PC-3 (cell line): ENCODE data around the gene MLANA. TPM values are rescaled to one million over a fixed set of nuclear protein-coding genes. Genes with fewer than 3 reads are reported as not detected.

ENCODE experiments used
- ATAC-seq: fragments of 200-7000 bp; cut with Tn5 transposase; 2 replicates; pipeline ENCODE4 v1.9.1; 2020; ENCODE audit warnings: mild to moderate bottlenecking, moderate library complexity
- BruUV-seq: library from RNA; stranded (reverse); fragments of 400-500 nt; replicated peaks from 2 replicates; lab custom pipeline; 2021; lab: Mats Ljungman, UMichigan
- CTCF ChIA-PET: fragments of 300-600 bp; sonication (Branson Sonifier 250); formaldehyde crosslinking; loops from one replicate; lab custom pipeline; 2022; ENCODE audit warnings: antibody characterized with exemption; lab: Charles Lee
- POLR2A ChIA-PET: fragments of 300-600 bp; sonication (Branson Sonifier 250); formaldehyde crosslinking; loops from one replicate; lab custom pipeline; 2022; ENCODE audit warnings: antibody characterized with exemption; ENCODE audit not compliant: unreplicated experiment; lab: Charles Lee
- DNase-seq: peaks from one replicate; pipeline ENCODE4 v3.0.0-alpha.2; 2015
- H2AFZ ChIP-seq: fragments of 300-600 bp; sonication (generic); 2 replicates; pipeline ENCODE4 v1.6.0; 2016; ENCODE audit warnings: antibody characterized with exemption, low read length
- H3F3A ChIP-seq: fragments of 300-600 bp; sonication (generic); one replicate; pipeline ENCODE4 v1.6.0; 2017; ENCODE audit warnings: antibody characterized with exemption, low read length, control low read depth, mild to moderate bottlenecking; ENCODE audit not compliant: unreplicated experiment
- H3K27ac ChIP-seq: fragments of 300-600 bp; sonication (generic); 2 replicates; pipeline ENCODE4 v1.5.1; 2016; ENCODE audit warnings: mild to moderate bottlenecking, low read length
- H3K27me3 ChIP-seq: fragments of 300-600 bp; sonication (generic); 2 replicates; pipeline ENCODE4 v1.6.1; 2016; ENCODE audit warnings: low read length, mixed read lengths
- H3K36me3 ChIP-seq: fragments of 300-600 bp; sonication (generic); 2 replicates; pipeline ENCODE4 v1.6.1; 2016; ENCODE audit warnings: low read depth, mixed run types, low read length, mixed read lengths
- H3K4me1 ChIP-seq: fragments of 300-600 bp; sonication (generic); 2 replicates; pipeline ENCODE4 v1.5.1; 2016; ENCODE audit warnings: low read length; ENCODE audit not compliant: insufficient read depth
- H3K4me2 ChIP-seq: fragments of 300-600 bp; sonication (generic); 2 replicates; pipeline ENCODE4 v1.6.0; 2016; ENCODE audit warnings: low read length
- H3K4me3 ChIP-seq: fragments of 300-600 bp; sonication (generic); 2 replicates; pipeline ENCODE4 v1.5.1; 2016; ENCODE audit warnings: mild to moderate bottlenecking, low read length, mixed read lengths
- H3K79me2 ChIP-seq: fragments of 300-600 bp; sonication (generic); 2 replicates; pipeline ENCODE4 v1.6.1; 2017; ENCODE audit warnings: low read length, mixed read lengths
- H3K9ac ChIP-seq: fragments of 300-600 bp; sonication (generic); 2 replicates; pipeline ENCODE4 v1.6.0; 2016; ENCODE audit warnings: mild to moderate bottlenecking, low read length
- H3K9me2 ChIP-seq: fragments of 300-600 bp; sonication (generic); replicated peaks from 2 replicates; pipeline ENCODE4 v1.6.1; 2016; ENCODE audit warnings: mixed run types, low read length, mixed read lengths
- H3K9me3 ChIP-seq: fragments of 300-600 bp; sonication (generic); 2 replicates; pipeline ENCODE4 v1.6.1; 2016; ENCODE audit warnings: low read length, mixed read lengths
- H4K20me1 ChIP-seq: fragments of 300-600 bp; sonication (generic); 2 replicates; pipeline ENCODE4 v1.6.1; 2016; ENCODE audit warnings: low read length, mixed read lengths
- EZH2 ChIP-seq: fragments of 300-600 bp; sonication (generic); IDR thresholded peaks from one replicate; pipeline ENCODE4 v1.6.1; 2017; ENCODE audit warnings: antibody characterized with exemption, mild to moderate bottlenecking, low read length; ENCODE audit not compliant: unreplicated experiment
- EZH2phosphoT487 ChIP-seq: fragments of 300-600 bp; sonication (generic); IDR thresholded peaks from 2 replicates; pipeline ENCODE4 v1.6.1; 2018; ENCODE audit warnings: mild to moderate bottlenecking, antibody characterized with exemption, low read length, borderline replicate concordance
- intact Hi-C: fragments of 100-400 bp; cut with micrococcal nuclease; formaldehyde crosslinking; loops from 2 replicates; pipeline ENCODE4 v1.9.0; 2023
- total RNA-seq: library from RNA; depleted of rRNA; stranded (reverse); fragments of >200 nt; gene quantifications from 2 replicates; pipeline ENCODE4 v1.2.3, GENCODE V29; 2014
- TF ChIP-seq, protein P1 (sequence below): fragments of 300-600 bp; sonication (generic); conservative IDR thresholded peaks from 2 replicates; pipeline ENCODE4 v1.5.1; 2017; ENCODE audit warnings: antibody characterized with exemption, low read depth, mild to moderate bottlenecking, low read length

MLANA gene
- total RNA-seq, 1 experiment from 2014 or later, result not detected

- no TSS peak for BruUV-seq
- no peaks in the 10 kb centered on the region for H3K27me3 ChIP-seq
- intact Hi-C loops, result no loop called here
- no peaks in the 10 kb centered on the region for H3F3A ChIP-seq
- no peaks in the 10 kb centered on the region for H3K4me1 ChIP-seq
- H3K4me3 ChIP-seq, result no peak overlapping the region
- ChIA-PET POLR2A (no interaction called here), CTCF (no interaction called here)
- H2AFZ ChIP-seq, result no peak overlapping the region
- H3K9me2 ChIP-seq, result no peaks in the 10 kb centered on the region
- H3K9ac ChIP-seq, result no peak overlapping the region
- H3K36me3 ChIP-seq, result no peaks in the 10 kb centered on the region
- DNase-seq, result no peak
- no peaks in the 10 kb centered on the region for H4K20me1 ChIP-seq
- no peak overlapping the region for H3K4me2 ChIP-seq
- ATAC-seq, result no peak
- no peaks in the 10 kb centered on the region for H3K9me3 ChIP-seq
- H3K79me2 ChIP-seq, result no peaks in the 10 kb centered on the region
- no peak overlapping the region for H3K27ac ChIP-seq
- TF ChIP-seq EZH2phosphoT487, result no peak
- TF ChIP-seq, protein P1, sequence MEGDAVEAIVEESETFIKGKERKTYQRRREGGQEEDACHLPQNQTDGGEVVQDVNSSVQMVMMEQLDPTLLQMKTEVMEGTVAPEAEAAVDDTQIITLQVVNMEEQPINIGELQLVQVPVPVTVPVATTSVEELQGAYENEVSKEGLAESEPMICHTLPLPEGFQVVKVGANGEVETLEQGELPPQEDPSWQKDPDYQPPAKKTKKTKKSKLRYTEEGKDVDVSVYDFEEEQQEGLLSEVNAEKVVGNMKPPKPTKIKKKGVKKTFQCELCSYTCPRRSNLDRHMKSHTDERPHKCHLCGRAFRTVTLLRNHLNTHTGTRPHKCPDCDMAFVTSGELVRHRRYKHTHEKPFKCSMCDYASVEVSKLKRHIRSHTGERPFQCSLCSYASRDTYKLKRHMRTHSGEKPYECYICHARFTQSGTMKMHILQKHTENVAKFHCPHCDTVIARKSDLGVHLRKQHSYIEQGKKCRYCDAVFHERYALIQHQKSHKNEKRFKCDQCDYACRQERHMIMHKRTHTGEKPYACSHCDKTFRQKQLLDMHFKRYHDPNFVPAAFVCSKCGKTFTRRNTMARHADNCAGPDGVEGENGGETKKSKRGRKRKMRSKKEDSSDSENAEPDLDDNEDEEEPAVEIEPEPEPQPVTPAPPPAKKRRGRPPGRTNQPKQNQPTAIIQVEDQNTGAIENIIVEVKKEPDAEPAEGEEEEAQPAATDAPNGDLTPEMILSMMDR, result no peak
- no peak for TF ChIP-seq EZH2
Measured at GRCh38 chr9:5870020-5870339, 20.7 kb upstream of the MLANA start.

- POLR2A ChIA-PET, result no interaction called here
- CTCF ChIA-PET, result no interaction called here
- H3K36me3 ChIP-seq, result no peaks in the 10 kb centered on the region
- no peaks in the 10 kb centered on the region for H4K20me1 ChIP-seq
- intact Hi-C loops, result no loop called here
- TF ChIP-seq EZH2 (no peak), EZH2phosphoT487 (no peak)
- TF ChIP-seq, protein P1, result no peak
- ATAC-seq, result no peak
- H3K9me2 ChIP-seq, result no peaks in the 10 kb centered on the region
- no peaks in the 10 kb centered on the region for H3K79me2 ChIP-seq
- no peak overlapping the region for H3K4me2 ChIP-seq
- no peaks in the 10 kb centered on the region for H3K27me3 ChIP-seq
- H3F3A ChIP-seq, result no peaks in the 10 kb centered on the region
- H3K9ac ChIP-seq, result no peak overlapping the region
- no peak overlapping the region for H3K4me3 ChIP-seq
- no peaks in the 10 kb centered on the region for H3K4me1 ChIP-seq
- no peak overlapping the region for H2AFZ ChIP-seq
- no peak overlapping the region for H3K27ac ChIP-seq
- DNase-seq, result no peak
- no peaks in the 10 kb centered on the region for H3K9me3 ChIP-seq
- BruUV-seq, result no TSS peak
Measured at GRCh38 chr9:5870691-5871090, 20.0 kb upstream of the MLANA start.

GRCh38 chr9:5871785-5872184 is 18.9 kb upstream of the MLANA start:
- Histone ChIP-seq H3K79me2 (no peaks in the 10 kb centered on the region), H3K9ac (no peak overlapping the region), H3K9me2 (no peaks in the 10 kb centered on the region), H3K27ac (no peak overlapping the region), H3K4me3 (no peak overlapping the region), H4K20me1 (no peaks in the 10 kb centered on the region), H3K9me3 (no peaks in the 10 kb centered on the region), H2AFZ (no peak overlapping the region), H3K36me3 (no peaks in the 10 kb centered on the region), H3K27me3 (no peaks in the 10 kb centered on the region), H3K4me1 (no peaks in the 10 kb centered on the region), H3F3A (no peaks in the 10 kb centered on the region), H3K4me2 (no peak overlapping the region)
- intact Hi-C loops, result no loop called here
- ChIA-PET CTCF (no interaction called here), POLR2A (no interaction called here)
- no peak for DNase-seq
- TF ChIP-seq, protein P1, result no peak
- no peak for TF ChIP-seq EZH2
- TF ChIP-seq EZH2phosphoT487, result no peak
- ATAC-seq, result no peak
- BruUV-seq, result no TSS peak
